Mesendoderm (in vitro differentiated cells): ENCODE data around the gene RHOT1.
"Not testable (repeated sequence)": the region's sequence is repeated elsewhere in the genome, so short reads cannot be mapped to it uniquely, and the experiment has no call there.

Experiments
- DNase-seq: peaks from one replicate; pipeline ENCODE4 v3.0.0; 2013
- H2AK5ac ChIP-seq: 2 replicates; pipeline ENCODE4 v1.6.1; 2013; ENCODE audit warnings: low read length, inconsistent platforms
- H2BK120ac ChIP-seq: 2 replicates; pipeline ENCODE4 v1.6.1; 2013; ENCODE audit warnings: low read depth, mild to moderate bottlenecking, low read length, moderate library complexity, mixed read lengths
- H2BK15ac ChIP-seq: replicated peaks from 2 replicates; pipeline ENCODE4 v1.6.1; 2013; ENCODE audit warnings: low read depth, mild to moderate bottlenecking, moderate library complexity
- H2BK5ac ChIP-seq: 2 replicates; pipeline ENCODE4 v1.6.1; 2013; ENCODE audit warnings: low read length, inconsistent platforms
- H3K18ac ChIP-seq: 2 replicates; pipeline ENCODE4 v1.6.1; 2013; ENCODE audit warnings: mild to moderate bottlenecking, low read length, mixed read lengths
- H3K23ac ChIP-seq: one replicate; pipeline ENCODE4 v1.6.1; 2013; ENCODE audit warnings: low read length
- H3K27ac ChIP-seq: 2 replicates; pipeline ENCODE4 v1.5.1; 2013; ENCODE audit warnings: low read depth, mild to moderate bottlenecking, inconsistent platforms, low read length, moderate library complexity
- H3K27me3 ChIP-seq: 2 replicates; pipeline ENCODE4 v1.6.1; 2013; ENCODE audit warnings: low read length, control low read depth, mild to moderate bottlenecking, inconsistent platforms; ENCODE audit not compliant: insufficient read depth, poor library complexity
- H3K36me3 ChIP-seq: 2 replicates; pipeline ENCODE4 v1.6.1; 2013; ENCODE audit warnings: low read length, inconsistent platforms; ENCODE audit not compliant: control insufficient read depth, insufficient read depth
- H3K4ac ChIP-seq: one replicate; pipeline ENCODE4 v1.6.1; 2013; ENCODE audit warnings: low read depth, mild to moderate bottlenecking, low read length, moderate library complexity
- H3K4me1 ChIP-seq: 2 replicates; pipeline ENCODE4 v1.6.1; 2013; ENCODE audit warnings: low read depth, low read length, inconsistent platforms; ENCODE audit not compliant: control insufficient read depth
- H3K4me2 ChIP-seq: 2 replicates; pipeline ENCODE4 v1.6.1; 2013; ENCODE audit warnings: low read length
- H3K4me3 ChIP-seq: 2 replicates; pipeline ENCODE4 v1.5.1; 2013; ENCODE audit warnings: mild to moderate bottlenecking, low read length
- H3K56ac ChIP-seq: one replicate; pipeline ENCODE4 v1.6.1; 2013; ENCODE audit warnings: low read length
- H3K79me1 ChIP-seq: 2 replicates; pipeline ENCODE4 v1.6.1; 2013; ENCODE audit warnings: low read length, inconsistent platforms
- H3K79me2 ChIP-seq: 2 replicates; pipeline ENCODE4 v1.6.1; 2013; ENCODE audit warnings: mild to moderate bottlenecking, low read length; ENCODE audit not compliant: control insufficient read depth, insufficient read depth
- H3K9ac ChIP-seq: 2 replicates; pipeline ENCODE4 v1.6.1; 2013; ENCODE audit warnings: low read length, inconsistent platforms
- H4K5ac ChIP-seq: one replicate; pipeline ENCODE4 v1.6.1; 2013; ENCODE audit warnings: low read length
- H4K8ac ChIP-seq: one replicate; pipeline ENCODE4 v1.6.1; 2013; ENCODE audit warnings: low read depth, mild to moderate bottlenecking, control low read depth, low read length, moderate library complexity
- WGBS: extraction: QIAGEN DNeasy Blood & Tissue Kit; methylation state at CpG from one replicate; pipeline ENCODE4 v1.1.7; 2013; ENCODE audit warnings: low lambda C conversion rate, missing lambda C conversion rate; ENCODE audit not compliant: insufficient coverage; ENCODE audit errors: extremely low coverage; 5-methylcytosine and 5-hydroxymethylcytosine counted together

Gene RHOT1

DNA sequence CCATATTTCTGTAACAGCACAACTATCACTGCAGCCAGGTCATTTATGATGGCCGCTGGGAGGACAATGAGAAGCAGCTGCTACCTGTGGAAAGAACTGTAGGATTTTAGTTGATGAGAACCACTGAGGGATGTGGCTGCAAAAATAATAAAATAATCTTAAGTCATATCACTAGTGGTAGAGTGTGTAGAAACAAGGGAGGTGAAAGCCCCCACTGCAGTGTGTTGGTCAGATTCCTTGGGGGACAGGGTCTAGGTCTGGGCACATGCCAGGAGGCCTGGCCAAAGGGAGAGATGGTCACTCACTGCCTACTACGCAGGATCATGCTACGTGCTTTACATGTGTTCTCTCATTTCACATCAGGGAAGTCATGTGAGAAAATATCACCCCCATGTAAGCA, 24.2 kb upstream of the RHOT1 start:
- not testable (repeated sequence) for H3K4me3 ChIP-seq, H3K56ac ChIP-seq, H3K23ac ChIP-seq, H2BK5ac ChIP-seq, H3K4me2 ChIP-seq, H3K4ac ChIP-seq, H3K27me3 ChIP-seq, H3K27ac ChIP-seq, H2BK120ac ChIP-seq, H3K4me1 ChIP-seq, H4K8ac ChIP-seq, H2AK5ac ChIP-seq, H3K9ac ChIP-seq, H3K79me1 ChIP-seq, H3K18ac ChIP-seq, H4K5ac ChIP-seq, H3K79me2 ChIP-seq, H3K36me3 ChIP-seq, H2BK15ac ChIP-seq, DNase-seq
- no CpG with 5 or more reads among the region's 3 CpGs for WGBS

DNA sequence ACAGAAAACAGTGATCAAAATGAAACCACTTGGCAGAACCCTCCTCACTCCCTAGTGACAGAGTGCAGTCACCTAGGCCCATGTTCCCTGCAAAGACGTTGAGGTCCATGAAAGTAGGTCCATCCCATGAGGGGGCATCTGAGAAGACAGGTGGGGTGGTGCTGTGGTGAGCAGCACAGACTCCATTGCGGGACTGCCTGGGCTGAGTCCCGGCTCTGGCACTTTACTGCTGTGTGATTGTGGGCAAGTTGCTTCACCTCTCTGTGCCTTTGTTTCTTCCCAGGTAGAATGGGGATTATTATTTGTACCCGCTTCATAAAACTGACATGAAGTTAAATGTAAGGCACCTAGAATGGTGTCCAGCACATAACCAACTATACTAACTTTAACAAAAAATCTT, 23.5 kb upstream of the RHOT1 start:
- Histone ChIP-seq H3K79me2 (no peaks in the 10 kb centered on the region), H3K4me1 (no peaks in the 10 kb centered on the region), H2BK5ac (no peak overlapping the region), H3K4me2 (no peak overlapping the region), H3K4ac (no peak overlapping the region), H3K27me3 (no peaks in the 10 kb centered on the region), H3K36me3 (no peaks in the 10 kb centered on the region), H3K4me3 (no peak overlapping the region), H4K5ac (no peak overlapping the region), H3K23ac (no peak overlapping the region), H3K27ac (no peak overlapping the region), H3K79me1 (no peaks in the 10 kb centered on the region), H2BK15ac (no peak overlapping the region), H3K9ac (no peak overlapping the region), H2AK5ac (no peak overlapping the region), H4K8ac (no peak overlapping the region), H3K18ac (no peak overlapping the region), H2BK120ac (no peak overlapping the region), H3K56ac (no peak overlapping the region)
- WGBS: no CpG with 5 or more reads among the region's 4 CpGs
- no peak for DNase-seq

- Histone ChIP-seq H2BK5ac (no peak overlapping the region), H4K8ac (no peak overlapping the region), H2AK5ac (no peak overlapping the region), H3K27me3 (no peaks in the 10 kb centered on the region), H3K4ac (no peak overlapping the region), H4K5ac (no peak overlapping the region), H3K23ac (no peak overlapping the region), H3K4me2 (no peak overlapping the region), H3K4me3 (no peak overlapping the region), H3K4me1 (no peaks in the 10 kb centered on the region), H3K56ac (no peak overlapping the region), H3K79me2 (no peaks in the 10 kb centered on the region), H3K18ac (no peak overlapping the region), H3K9ac (no peak overlapping the region), H3K79me1 (no peaks in the 10 kb centered on the region), H2BK120ac (no peak overlapping the region), H2BK15ac (no peak overlapping the region), H3K36me3 (no peaks in the 10 kb centered on the region), H3K27ac (no peak overlapping the region)
- WGBS: no CpG with 5 or more reads among the region's 4 CpGs
- DNase-seq: peak; percentile 64
These were observed 22.2 kb upstream of the RHOT1 start for GRCh38 chr17:32120141-32120540.

- Histone ChIP-seq H3K18ac (no peak overlapping the region), H4K8ac (no peak overlapping the region), H3K4me3 (no peak overlapping the region), H2AK5ac (no peak overlapping the region), H3K4me2 (no peak overlapping the region), H2BK15ac (no peak overlapping the region), H3K79me1 (no peaks in the 10 kb centered on the region), H3K56ac (no peak overlapping the region), H3K79me2 (no peaks in the 10 kb centered on the region), H3K4me1 (no peaks in the 10 kb centered on the region), H3K23ac (no peak overlapping the region), H3K27me3 (no peaks in the 10 kb centered on the region), H3K36me3 (no peaks in the 10 kb centered on the region), H3K4ac (no peak overlapping the region), H3K27ac (no peak overlapping the region), H2BK120ac (no peak overlapping the region), H2BK5ac (no peak overlapping the region), H4K5ac (no peak overlapping the region), H3K9ac (no peak overlapping the region)
- no CpG with 5 or more reads among the region's 3 CpGs for WGBS
- no peak for DNase-seq
These were observed 21.6 kb upstream of the RHOT1 start for GRCh38 chr17:32120716-32121115.

DNA sequence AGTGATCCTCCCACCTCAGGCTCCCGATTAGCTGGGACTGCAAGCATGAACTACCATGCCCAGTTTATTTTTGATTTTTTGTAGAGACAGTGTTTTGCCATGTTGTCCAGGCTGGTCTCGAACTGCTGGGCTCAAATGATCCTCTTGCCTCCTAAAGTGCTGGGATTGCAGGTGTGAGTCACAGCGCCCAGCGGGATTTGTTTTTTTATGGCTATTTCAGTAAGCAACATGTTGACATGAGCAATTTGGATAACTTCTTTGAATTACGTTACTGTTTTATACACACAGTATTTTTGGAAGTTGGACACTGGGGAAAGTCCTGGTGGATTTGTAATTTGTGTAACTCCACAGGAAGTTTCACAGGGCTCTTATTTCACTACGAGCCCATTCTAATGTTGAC, 18.5 kb upstream of the RHOT1 start:
- no peak overlapping the region for H3K4ac ChIP-seq
- H3K36me3 ChIP-seq: no peaks in the 10 kb centered on the region
- WGBS: no CpG with 5 or more reads among the region's 6 CpGs
- DNase-seq: no peak
- H3K27ac ChIP-seq: no peak overlapping the region
- no peak overlapping the region for H2BK120ac ChIP-seq
- H3K4me2 ChIP-seq: no peak overlapping the region
- no peak overlapping the region for H3K9ac ChIP-seq
- no peaks in the 10 kb centered on the region for H3K79me1 ChIP-seq
- H3K56ac ChIP-seq: no peak overlapping the region
- H3K79me2 ChIP-seq: no peaks in the 10 kb centered on the region
- H3K18ac ChIP-seq: no peak overlapping the region
- no peaks in the 10 kb centered on the region for H3K27me3 ChIP-seq
- no peak overlapping the region for H3K4me3 ChIP-seq
- no peak overlapping the region for H2BK5ac ChIP-seq
- H4K8ac ChIP-seq: no peak overlapping the region
- no peak overlapping the region for H2BK15ac ChIP-seq
- H4K5ac ChIP-seq: no peak overlapping the region
- H3K4me1 ChIP-seq: no peaks in the 10 kb centered on the region
- H3K23ac ChIP-seq: no peak overlapping the region
- no peak overlapping the region for H2AK5ac ChIP-seq

- Histone ChIP-seq H3K27ac (no peak overlapping the region), H4K5ac (no peak overlapping the region), H3K79me2 (no peaks in the 10 kb centered on the region), H3K36me3 (no peaks in the 10 kb centered on the region), H3K9ac (no peak overlapping the region), H3K4ac (no peak overlapping the region), H4K8ac (no peak overlapping the region), H3K4me1 (no peaks in the 10 kb centered on the region), H3K23ac (no peak overlapping the region), H3K18ac (no peak overlapping the region), H3K4me3 (no peak overlapping the region), H2BK15ac (no peak overlapping the region), H2BK5ac (no peak overlapping the region), H3K4me2 (no peak overlapping the region), H2AK5ac (no peak overlapping the region), H3K27me3 (no peaks in the 10 kb centered on the region), H3K79me1 (no peaks in the 10 kb centered on the region), H2BK120ac (no peak overlapping the region), H3K56ac (no peak overlapping the region)
- WGBS: no CpG with 5 or more reads among the region's 13 CpGs
- no peak for DNase-seq
These were observed 17.1 kb upstream of the RHOT1 start for GRCh38 chr17:32124985-32125847.
